Vagina (tissue), 2 donors: ENCODE measurements around the gene OSM.
A peak's percentile ranks its signal among the peaks of the same experiment; 100 is the strongest.

Source experiments
- CTCF ChIP-seq, 3 experiments: fragments of 450-650 bp in 2 of 3; fragments of 200-600 bp in 1 of 3; sonication (generic) in 1 of 3; IDR thresholded peaks; one replicate each; pipeline ENCODE4 v1.5.1; 2017 to 2019; ENCODE audit warnings: antibody characterized with exemption in 3 of 3, mild to moderate bottlenecking in 2 of 3, moderate library complexity in 2 of 3
- POLR2A ChIP-seq, 2 donors: fragments of 450-650 bp; IDR thresholded peaks; one replicate each; pipeline ENCODE4 v1.6.1; 2017; ENCODE audit warnings: antibody characterized with exemption in 2 of 2, mild to moderate bottlenecking in 2 of 2, moderate library complexity in 2 of 2
- POLR2AphosphoS5 ChIP-seq, 2 donors: sonication (generic); formaldehyde crosslinking; IDR thresholded peaks; one replicate each; pipeline ENCODE4 v1.9.0; 2017; ENCODE audit warnings: antibody characterized with exemption in 2 of 2, mild to moderate bottlenecking in 2 of 2, low read depth in 1 of 2; ENCODE audit not compliant: insufficient read depth in 1 of 2

- TF ChIP-seq CTCF (IDR thresholded peaks at IDR 0.05): no peak
- peak in 1 of 2 donors; percentile 30 for TF ChIP-seq POLR2AphosphoS5 (IDR thresholded peaks at IDR 0.05; ENCODE audit: insufficient read depth in 1 of 2, low read depth in 1 of 2)
- no peak for TF ChIP-seq POLR2A (IDR thresholded peaks at IDR 0.05)
Observed at GRCh38 chr22:30279046-30279788, 12.6 kb upstream of the OSM start.
